Activated gamma-delta T cell treated with anti-CD3 and anti-CD28 coated beads, Interleukin-2, amount 50 U/mL, for 16 hours (primary cell): ENCODE measurements around the gene RALGDS.
"Not testable (repeated sequence)": the region's sequence is repeated elsewhere in the genome, so short reads cannot be mapped to it uniquely, and the experiment has no call there.

Experiments
- DNase-seq: peaks from one replicate; pipeline ENCODE4 v3.0.0-alpha.2; 2020; ENCODE audit warnings: low read depth

The RALGDS gene

DNA sequence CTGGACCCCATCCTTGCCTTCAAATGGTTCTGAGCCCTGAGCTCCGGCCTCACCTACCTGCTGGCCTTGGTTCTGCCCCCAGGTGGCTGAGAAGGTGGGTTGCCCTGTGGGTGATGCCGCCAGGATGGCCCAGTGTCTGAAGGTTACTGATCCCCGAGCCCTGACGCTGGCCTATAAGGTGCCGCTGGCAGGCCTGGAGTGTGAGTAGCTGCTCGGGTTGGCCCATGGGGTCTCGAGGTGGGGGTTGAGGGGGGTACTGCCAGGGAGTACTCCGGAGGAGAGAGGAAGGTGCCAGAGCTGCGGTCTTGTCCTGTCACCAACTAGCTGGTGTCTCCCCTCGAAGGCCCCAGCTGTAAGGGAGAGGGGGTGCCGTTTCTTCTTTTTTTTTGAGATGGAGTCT is 54.0 kb downstream of the RALGDS start:
- DNase-seq: no peak

DNA sequence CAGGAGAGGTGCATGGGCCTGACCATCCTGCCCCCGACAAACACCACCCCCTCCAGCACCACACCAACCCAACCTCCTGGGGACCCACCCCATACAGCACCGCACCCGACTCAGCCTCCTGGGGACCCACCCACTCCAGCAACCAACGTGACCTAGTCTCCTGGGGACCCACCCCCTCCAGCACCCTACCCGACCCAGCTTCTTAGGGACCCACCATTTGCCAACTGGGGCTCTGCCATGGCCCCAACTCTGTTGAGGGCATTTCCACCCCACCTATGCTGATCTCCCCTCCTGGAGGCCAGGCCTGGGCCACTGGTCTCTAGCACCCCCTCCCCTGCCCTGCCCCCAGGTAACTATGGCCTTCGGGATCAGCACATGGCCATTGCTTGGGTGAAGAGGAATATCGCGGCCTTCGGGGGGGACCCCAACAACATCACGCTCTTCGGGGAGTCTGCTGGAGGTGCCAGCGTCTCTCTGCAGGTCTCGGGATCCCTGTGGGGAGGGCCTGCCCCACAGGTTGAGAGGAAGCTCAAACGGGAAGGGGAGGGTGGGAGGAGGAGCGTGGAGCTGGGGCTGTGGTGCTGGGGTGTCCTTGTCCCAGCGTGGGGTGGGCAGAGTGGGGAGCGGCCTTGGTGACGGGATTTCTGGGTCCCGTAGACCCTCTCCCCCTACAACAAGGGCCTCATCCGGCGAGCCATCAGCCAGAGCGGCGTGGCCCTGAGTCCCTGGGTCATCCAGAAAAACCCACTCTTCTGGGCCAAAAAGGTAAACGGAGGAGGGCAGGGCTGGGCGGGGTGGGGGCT is 54.7 kb downstream of the RALGDS start:
- no peak for DNase-seq

DNA sequence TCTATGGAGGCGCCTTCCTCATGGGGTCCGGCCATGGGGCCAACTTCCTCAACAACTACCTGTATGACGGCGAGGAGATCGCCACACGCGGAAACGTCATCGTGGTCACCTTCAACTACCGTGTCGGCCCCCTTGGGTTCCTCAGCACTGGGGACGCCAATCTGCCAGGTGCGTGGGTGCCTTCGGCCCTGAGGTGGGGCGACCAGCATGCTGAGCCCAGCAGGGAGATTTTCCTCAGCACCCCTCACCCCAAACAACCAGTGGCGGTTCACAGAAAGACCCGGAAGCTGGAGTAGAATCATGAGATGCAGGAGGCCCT is 56.0 kb downstream of the RALGDS start:
- no peak for DNase-seq

DNA sequence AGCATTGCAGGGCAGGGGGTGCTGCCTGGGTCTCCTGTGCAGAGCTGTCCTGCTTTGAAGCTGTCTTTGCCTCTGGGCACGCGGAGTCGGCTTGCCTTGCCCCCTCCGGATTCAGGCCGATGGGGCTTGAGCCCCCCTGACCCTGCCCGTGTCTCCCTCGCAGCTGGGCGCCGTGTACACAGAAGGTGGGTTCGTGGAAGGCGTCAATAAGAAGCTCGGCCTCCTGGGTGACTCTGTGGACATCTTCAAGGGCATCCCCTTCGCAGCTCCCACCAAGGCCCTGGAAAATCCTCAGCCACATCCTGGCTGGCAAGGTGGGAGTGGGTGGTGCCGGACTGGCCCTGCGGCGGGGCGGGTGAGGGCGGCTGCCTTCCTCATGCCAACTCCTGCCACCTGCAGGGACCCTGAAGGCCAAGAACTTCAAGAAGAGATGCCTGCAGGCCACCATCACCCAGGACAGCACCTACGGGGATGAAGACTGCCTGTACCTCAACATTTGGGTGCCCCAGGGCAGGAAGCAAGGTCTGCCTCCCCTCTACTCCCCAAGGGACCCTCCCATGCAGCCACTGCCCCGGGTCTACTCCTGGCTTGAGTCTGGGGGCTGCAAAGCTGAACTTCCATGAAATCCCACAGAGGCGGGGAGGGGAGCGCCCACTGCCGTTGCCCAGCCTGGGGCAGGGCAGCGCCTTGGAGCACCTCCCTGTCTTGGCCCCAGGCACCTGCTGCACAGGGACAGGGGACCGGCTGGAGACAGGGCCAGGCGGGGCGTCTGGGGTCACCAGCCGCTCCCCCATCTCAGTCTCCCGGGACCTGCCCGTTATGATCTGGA is 56.6 kb downstream of the RALGDS start:
- no peak for DNase-seq

DNA sequence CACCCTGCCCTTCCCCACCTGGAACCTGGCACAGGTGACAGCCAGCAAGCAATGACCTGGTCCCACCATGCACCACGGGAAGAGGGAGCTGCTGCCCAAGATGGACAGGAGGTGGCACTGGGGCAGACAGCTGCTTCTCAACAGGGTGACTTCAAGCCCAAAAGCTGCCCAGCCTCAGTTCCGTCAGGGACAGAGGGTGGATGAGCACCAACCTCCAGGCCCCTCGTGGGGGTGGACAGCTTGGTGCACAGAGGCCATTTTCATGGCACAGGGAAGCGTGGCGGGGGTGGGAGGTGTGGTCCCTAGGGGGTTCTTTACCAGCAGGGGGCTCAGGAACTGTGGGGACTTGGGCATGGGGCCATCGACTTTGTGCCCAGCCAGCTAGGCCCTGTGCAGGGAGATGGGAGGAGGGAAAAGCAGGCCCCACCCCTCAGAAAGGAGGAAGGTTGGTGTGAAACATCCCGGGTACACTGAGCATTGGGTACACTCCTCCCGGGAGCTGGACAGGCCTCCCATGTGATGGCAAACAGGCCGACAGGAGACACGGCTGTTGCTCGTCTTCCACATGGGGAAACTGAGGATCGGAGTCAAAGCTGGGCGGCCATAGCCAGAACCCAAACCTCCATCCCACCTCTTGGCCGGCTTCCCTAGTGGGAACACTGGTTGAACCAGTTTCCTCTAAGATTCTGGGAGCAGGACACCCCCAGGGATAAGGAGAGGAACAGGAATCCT is 57.4 kb downstream of the RALGDS start:
- DNase-seq: no peak

DNA sequence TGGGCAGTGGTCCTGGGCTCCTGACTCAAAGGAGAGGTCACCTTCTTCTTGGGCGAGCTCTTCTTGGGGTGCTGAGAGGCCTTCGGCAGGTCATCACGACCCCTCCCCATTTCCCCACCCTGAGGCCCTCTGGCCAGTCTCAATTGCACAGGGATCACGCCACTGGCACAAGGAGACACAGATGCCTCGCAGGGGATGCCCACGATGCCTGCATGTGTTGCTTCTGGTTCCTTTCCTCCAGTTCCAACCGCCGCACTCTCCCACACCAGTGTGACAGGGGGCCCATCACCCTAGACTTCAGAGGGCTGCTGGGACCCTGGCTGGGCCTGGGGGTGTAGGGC is 57.9 kb downstream of the RALGDS start:
- no peak for DNase-seq

DNA sequence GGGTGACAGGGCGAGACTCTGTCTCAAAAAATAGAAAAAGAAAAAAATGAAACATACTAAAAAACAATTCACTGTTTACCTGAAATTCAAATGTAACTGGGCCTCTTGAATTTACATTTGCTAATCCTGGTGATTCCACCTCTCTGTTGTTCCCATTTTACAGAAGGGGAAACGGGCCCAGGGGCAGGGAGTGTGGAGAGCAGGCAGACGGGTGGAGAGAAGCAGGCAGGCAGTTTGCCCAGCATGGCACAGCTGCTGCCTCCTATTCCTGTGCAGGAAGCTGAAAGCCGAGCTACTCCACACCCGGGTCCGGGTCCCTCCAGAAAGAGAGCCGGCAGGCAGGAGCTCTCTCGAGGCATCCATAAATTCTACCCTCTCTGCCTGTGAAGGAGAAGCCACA is 58.5 kb downstream of the RALGDS start:
- DNase-seq: not testable (repeated sequence)

DNA sequence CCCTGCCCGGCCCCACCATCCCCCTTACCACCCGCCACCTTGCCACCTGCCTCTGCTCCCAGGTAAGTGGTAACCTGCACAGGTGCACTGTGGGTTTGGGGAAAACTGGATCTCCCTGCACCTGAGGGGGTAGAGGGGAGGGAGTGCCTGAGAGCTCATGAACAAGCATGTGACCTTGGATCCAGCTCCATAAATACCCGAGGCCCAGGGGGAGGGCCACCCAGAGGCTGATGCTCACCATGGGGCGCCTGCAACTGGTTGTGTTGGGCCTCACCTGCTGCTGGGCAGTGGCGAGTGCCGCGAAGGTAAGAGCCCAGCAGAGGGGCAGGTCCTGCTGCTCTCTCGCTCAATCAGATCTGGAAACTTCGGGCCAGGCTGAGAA is 59.3 kb downstream of the RALGDS start, which contains the start of gene CEL:
TSS of gene CEL (plus strand) at position 218 of the 382 bp plus-strand sequence. CDS start at position 240, 22 bp downstream.
- DNase-seq: not testable (repeated sequence)

DNA sequence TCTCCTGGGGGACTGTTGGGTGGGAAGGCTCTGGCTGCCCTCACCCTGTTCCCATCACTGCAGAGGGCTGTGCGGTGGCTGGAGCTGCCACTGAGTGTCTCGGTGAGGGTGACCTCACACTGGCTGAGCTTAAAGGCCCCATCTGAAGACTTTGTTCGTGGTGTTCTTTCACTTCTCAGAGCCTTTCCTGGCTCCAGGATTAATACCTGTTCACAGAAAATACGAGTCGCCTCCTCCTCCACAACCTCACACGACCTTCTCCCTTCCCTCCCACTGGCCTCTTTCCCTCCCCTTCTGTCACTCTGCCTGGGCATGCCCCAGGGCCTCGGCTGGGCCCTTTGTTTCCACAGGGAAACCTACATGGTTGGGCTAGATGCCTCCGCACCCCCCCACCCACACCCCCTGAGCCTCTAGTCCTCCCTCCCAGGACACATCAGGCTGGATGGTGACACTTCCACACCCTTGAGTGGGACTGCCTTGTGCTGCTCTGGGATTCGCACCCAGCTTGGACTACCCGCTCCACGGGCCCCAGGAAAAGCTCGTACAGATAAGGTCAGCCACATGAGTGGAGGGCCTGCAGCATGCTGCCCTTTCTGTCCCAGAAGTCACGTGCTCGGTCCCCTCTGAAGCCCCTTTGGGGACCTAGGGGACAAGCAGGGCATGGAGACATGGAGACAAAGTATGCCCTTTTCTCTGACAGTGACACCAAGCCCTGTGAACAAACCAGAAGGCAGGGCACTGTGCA is 59.8 kb downstream of the RALGDS start:
- DNase-seq: not testable (repeated sequence)

DNA sequence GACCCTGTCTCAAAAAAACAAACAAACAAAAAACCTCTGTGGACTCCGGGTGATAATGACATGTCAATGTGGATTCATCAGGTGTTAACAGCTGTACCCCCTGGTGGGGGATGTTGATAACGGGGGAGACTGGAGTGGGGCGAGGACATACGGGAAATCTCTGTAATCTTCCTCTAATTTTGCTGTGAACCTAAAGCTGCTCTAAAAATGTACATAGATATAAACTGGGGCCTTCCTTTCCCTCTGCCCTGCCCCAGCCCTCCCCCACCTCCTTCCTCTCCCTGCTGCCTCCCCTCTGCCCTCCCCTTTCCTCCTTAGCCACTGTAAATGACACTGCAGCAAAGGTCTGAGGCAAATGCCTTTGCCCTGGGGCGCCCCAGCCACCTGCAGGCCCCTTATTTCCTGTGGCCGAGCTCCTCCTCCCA is 60.6 kb downstream of the RALGDS start:
- no peak for DNase-seq

DNA sequence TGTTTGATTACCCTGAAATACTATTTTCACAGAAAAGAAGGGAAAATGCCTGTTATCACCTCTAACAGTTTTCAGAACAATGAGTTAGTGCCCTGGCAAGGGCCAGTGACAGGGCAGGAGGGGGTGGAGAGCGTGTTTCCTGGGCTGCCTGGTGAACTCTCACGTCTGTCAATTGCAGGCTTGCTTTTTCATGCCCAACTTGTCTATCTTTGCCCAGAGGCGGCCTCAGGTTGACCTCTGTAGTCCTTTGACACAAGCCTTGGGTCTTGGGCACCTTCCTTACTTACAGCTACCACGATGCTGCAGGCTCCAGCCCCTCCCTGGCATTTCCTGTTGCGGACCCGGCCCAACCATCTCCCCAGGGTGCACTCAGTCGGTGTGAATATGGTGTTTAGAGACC is 61.4 kb downstream of the RALGDS start:
- DNase-seq: no peak

DNA sequence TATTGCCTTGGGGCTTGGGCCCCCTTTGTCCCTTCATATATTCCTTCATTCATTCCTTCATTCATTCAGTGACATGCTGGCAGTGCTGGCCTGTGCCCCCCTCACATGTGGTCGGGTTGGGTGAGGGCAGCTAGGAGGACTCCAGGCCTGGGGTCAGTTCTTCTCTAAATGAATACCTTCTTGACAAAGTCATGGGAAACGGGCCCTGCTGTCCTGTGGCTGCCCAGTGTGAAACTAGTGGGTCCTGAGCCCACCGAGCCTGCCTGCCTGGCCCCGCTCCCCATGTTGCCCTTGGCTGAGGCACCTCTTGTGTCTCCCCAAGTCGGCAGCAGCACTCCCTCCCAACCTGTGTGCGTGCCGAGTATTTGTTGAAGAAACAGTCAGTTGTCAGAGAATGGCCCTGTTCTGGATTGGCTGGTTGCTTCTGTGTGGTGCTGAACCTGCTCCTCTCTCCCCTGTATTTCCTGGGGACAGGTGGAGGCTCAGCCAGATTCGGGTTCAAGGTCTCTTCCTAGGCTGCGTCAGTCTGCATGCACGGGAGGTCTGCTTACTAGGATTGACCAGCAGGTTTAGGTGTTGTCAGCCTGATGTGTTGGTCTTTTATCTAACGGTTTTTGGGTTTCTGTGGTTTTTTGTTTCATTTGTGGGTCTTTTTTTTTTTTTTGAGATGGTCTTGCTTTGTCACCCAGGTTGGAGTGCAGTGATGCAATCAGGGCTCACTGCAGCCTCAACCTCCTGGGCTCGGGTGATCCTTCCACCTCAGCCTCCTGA is 62.3 kb downstream of the RALGDS start:
- no peak for DNase-seq

DNA sequence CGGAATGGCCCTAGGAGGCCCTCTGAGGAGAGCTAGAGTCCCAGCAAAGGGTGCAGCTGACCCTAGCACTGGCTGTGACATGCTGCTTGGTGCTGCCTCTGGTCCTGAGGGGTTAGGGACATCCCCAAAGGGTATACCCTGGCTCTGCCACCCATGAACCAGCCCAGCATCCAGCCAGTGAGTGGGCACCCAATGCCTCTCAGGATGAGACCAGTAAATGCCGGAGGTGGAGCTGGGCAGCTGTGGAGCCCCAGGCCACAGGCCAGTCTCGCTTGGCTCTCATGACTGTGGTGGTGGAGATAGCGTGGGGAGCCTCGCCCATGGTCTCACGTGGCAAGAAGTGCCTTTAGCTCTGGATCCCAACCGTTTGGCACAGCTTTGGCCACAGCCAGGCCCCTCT is 63.0 kb downstream of the RALGDS start:
- DNase-seq: no peak

DNA sequence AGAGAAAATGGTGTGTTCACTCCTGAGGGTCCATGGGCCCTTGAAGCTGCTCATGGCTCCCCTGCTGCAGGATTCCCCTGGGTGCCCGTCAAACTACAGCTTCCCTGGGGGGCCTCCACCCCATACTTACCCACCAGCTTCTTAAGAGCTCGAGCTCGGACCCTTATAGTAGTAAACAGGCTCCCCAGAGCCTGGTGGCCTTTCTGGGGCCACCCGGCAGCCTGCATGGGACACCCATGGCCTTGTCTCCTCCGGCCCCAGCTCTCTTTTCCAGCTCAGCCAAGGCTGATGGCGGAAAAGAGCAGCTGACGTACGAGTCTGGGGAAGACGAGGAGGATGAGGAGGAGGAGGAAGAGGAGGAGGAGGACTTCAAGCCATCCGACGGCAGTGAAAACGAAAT is 63.5 kb downstream of the RALGDS start:
- DNase-seq: no peak

DNA sequence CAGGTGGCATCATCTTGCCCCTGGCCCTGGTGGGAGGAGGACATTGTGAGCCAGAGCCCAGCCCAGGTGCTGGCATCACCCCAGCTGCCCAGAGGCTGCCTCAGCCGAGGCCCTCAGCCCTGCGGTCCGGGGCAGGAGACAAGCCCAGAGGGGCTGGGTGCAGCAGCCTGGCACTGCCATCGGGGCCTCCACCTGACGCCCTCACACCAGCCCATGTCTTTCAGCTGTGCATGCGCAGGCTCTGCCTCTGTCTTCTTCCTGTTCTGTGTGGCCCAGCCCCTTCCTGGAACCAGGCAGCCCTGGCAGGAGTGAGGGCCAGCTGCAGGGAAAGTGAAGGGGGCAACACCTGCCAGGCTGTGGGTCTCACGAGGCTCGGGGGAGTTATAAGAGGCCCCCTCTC is 64.0 kb downstream of the RALGDS start:
- DNase-seq: no peak

DNA sequence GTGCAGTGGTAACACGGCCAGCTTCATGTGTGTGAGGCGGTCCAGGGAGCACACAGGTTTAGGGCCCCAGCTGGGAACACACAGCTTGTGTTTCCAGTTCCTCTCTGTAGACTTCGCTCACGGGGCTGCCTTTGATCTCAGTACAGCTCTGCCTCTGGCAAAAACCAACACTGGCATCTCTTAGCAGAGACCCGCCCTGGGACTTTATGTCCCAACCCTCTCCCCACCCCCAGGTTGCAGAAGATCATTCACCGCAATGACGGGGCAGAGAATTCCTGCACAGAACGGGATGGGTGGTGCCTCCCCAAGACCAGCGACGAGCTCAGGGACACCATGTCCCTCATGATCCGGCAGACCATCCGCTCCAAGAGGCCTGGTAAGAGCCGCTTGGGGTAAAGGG is 64.5 kb downstream of the RALGDS start:
- DNase-seq: no peak

DNA sequence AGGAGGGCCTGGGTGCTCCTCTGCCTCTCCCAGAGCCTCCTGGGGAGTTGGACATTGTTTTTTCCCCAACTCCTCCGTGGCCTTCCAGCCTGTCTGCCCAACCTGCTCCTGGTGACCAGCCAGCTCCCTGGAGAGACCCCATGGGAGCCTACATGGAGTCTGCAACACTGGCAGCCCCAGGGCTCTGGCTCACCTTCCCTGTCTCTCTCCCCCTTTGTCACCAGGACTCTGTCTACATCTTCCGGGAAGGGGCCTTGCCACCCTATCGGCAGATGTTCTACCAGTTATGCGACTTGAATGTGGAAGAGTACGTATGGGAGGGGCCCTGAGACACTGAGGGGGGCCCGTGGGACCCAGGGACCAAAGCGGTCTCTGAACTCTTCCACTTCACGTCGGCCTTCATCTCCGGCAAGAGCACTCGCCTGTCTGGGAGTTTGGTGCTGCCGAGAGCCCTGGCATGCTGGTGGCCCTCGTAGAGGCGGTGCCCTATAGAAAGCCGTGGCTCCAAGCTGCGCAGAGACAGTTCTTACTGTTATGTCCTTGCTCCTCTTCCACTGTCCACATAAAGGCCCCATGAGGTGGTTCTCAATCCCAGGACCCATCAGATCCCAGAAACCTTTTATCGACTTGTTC is 65.1 kb downstream of the RALGDS start:
- no peak for DNase-seq

DNA sequence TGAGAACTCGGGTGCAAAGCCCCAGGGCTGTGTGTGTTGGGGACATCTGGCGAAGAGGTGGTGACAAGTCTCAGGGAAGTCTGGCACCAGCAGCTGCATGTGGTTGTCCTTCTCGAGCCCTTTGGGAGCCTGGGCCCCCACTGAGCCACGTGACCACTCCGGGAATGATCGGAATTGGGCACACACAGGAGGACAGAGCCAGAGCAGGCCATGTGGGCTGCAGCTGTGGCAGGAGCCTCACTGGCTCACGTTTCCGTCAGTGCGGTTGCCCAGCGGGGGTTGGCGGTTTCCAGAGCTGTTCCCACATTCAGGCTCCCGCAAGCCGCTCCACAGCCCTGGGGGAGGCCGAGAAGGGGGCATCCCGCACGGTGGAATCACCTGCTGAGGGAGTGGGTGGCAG is 66.1 kb downstream of the RALGDS start:
- DNase-seq: no peak

DNA sequence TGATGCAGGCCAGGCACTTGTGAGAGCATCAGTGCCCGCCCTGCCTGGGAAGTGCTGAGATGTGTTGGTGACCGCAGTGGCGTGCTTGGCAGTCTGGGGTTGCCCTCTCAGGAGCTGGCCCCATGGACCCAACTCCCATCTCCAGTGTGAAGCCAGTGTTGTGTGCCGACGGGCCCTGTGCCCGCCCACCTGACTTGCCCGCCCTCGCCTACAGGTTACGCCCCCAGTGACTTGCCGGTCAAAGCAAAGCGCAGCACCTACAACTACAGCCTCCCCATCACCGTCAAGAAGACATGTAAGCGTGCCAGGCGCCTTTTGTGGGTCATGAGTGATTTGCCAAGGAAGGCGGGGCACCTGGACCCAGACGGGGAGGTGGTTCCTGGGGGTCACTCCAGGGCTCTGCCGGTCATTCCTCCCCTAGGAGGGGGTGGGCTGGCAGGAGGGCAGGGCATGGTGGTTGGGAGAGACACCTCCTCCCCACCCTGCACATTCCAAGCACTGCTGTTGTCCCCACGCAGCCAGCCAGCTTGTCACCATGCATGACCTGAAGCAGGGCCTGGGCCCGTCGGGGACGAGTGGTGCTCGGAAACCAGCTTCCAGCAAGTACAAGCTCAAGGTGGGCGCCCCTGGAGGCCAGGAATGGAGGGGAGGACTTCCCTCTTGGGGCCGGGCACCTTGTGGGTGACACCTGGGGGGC is 66.7 kb downstream of the RALGDS start:
- DNase-seq: no peak

DNA sequence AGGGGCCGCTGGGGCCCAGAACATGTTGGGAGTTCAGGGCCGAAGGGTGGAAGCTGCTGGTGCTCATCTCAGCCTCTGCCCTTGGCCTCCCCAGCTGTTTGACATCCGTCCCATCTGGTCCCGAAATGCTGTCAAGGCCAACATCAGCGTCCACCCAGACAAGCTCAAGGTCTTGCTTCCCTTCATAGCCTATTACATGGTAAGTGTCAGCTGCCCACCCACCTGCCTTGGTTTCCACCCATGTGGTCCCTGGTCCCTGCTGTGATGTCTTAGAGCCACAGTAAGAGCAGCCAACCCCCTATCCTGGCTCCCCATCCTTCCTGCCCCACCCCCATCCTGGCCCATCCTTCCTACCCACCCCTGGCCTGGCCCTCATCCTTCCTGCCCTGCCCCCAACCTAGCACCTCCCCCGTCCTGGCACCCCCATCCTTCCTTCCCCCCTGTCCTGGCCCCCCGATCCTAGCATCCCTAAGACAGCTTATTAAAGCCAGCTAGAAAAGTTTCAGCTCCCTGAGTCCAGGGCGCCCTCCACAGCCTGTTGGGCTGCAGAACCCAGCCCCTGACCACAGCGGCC is 69.0 kb downstream of the RALGDS start:
- DNase-seq: no peak
